ENCODE measurements around the gene CFAP100. TPM values are rescaled to one million over a fixed set of nuclear protein-coding genes. Genes with fewer than 3 reads are reported as not detected.

CFAP100 gene
- polyA plus RNA-seq, 2 donors = not detected

DNA sequence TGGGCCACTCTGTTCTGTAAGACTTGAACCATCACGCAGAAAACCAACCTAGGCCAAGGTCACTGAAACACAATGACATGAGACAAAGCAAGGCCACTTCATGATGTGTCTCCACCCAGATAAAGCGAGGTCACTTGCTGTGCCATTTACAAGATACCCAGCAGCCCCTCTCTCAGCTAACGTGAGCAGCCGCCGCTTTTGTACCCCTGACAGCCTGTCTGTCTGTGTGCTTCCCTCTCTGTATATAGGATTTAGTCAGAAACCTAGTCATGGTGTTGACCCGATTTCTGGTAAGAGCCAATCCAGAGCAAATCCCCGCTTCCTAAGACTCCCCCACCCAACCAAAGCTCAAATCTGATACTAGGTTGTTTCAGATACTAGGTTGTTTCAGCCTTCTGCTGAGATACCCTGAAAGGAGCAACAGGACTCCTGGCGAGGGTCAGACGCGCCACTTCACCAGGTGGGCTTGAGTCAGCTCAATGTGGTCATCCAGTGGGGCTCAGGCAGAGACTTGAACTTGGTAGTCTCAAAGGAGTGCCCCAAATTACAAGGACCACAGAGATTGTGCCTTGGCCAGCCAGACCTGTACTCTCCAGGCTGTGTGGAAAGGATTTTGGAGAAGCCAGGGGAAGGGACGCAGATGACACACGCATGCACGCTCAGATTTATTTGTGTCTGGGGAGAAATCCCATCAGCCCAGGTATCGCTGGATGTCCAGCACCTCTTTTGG, 84.0 kb downstream of the CFAP100 start:
- no peaks in the 10 kb centered on the region for H3K27me3 ChIP-seq (ENCODE audit: control insufficient read depth in 1 of 2, insufficient read depth in 2 of 2, low read length in 2 of 2)
- 96 to 97% methylated on average over 14 of the region's 14 CpGs for WGBS, 2 donors
- no peaks in the 10 kb centered on the region for H3K9me3 ChIP-seq (ENCODE audit: control insufficient read depth in 2 of 2, insufficient read depth in 1 of 2, low read depth in 1 of 2, low read length in 1 of 2)
- no peaks in the 10 kb centered on the region for H3K36me3 ChIP-seq (ENCODE audit: control insufficient read depth in 2 of 2, insufficient read depth in 2 of 2, low read length in 1 of 2)
- no peak overlapping the region for H3K27ac ChIP-seq (ENCODE audit: low read depth in 2 of 2, low read length in 1 of 2)
- no peak overlapping the region for H3K4me3 ChIP-seq (ENCODE audit: low read depth in 1 of 2, low read length in 2 of 2)
- peaks cover 1% of the 10 kb centered on the region in 2 donors for H3K4me1 ChIP-seq (ENCODE audit: control insufficient read depth in 2 of 2, insufficient read depth in 2 of 2, low read length in 1 of 2)

DNA sequence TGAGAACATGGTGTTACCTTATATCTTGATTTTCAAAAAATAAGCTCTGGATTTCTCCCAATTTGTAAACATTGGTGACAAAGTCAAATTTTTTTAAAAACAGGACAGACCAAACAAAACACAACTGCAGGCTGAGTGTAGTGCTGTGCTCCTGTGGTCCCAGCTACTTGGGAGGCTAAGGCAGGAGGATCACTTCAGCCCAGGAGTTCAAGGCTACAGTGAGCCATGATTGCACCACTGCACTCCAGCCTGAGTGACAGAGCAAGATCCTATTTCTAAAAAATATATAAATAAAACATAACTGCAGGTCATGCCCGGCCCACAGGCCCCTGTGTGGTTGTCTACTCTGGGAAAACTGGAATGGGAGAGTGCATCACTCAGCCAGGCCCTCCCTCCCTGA, 84.9 kb downstream of the CFAP100 start:
- no peak overlapping the region for H3K27ac ChIP-seq (ENCODE audit: low read depth in 2 of 2, low read length in 1 of 2)
- H3K27me3 ChIP-seq (ENCODE audit: control insufficient read depth in 1 of 2, insufficient read depth in 2 of 2, low read length in 2 of 2) = no peaks in the 10 kb centered on the region
- no peak overlapping the region for H3K4me3 ChIP-seq (ENCODE audit: low read depth in 1 of 2, low read length in 2 of 2)
- no peaks in the 10 kb centered on the region for H3K9me3 ChIP-seq (ENCODE audit: control insufficient read depth in 2 of 2, insufficient read depth in 1 of 2, low read depth in 1 of 2, low read length in 1 of 2)
- H3K4me1 ChIP-seq (ENCODE audit: control insufficient read depth in 2 of 2, insufficient read depth in 2 of 2, low read length in 1 of 2) = no peaks in the 10 kb centered on the region
- 87 to 89% methylated on average over 1 of the region's 1 CpG for WGBS, 2 donors
- H3K36me3 ChIP-seq (ENCODE audit: control insufficient read depth in 2 of 2, insufficient read depth in 2 of 2, low read length in 1 of 2) = no peaks in the 10 kb centered on the region

DNA sequence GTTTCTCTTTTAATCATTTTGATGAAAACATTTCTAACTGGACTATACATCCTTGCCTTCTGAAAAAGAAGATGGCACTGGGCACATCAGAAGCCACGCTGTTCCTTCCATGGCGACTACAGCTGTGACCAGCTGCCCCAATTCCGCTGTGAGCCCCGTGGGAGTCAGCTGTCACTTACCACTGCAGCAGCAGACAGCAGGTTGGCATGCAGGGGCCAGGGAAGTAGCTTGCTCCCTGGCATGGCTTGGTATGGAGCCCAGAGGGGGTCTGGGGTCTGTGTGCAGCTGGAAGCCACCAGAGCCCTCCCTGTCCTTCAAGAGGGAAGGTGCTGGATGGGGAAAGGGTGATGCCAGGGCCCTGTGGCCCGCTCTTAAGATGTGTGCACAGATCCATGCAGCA, 85.5 kb downstream of the CFAP100 start:
- WGBS, 2 donors = 80 to 84% methylated on average over 5 of the region's 5 CpGs

DNA sequence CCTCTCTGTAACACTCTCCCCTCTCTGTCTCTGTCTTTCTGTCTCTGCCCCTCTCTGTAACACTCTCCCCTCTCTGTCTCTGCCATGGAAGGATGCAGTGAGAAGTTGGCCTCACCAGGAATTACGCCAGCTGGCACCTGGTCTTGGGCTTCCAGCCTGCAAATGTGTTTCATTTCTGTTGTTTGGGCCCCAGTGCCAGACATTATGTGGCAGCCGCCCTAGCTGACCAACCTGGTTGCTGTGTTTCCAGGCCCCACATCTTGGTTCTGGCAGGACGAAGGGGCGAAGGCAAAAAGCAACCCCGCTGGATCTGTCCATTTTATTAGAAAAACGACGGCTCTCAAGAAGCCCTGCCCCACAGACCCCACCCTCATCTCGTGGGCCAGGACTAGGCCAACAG, 86.2 kb downstream of the CFAP100 start:
- Histone ChIP-seq H3K27ac (ENCODE audit: low read depth in 2 of 2, low read length in 1 of 2) (no peak overlapping the region), H3K4me3 (ENCODE audit: low read depth in 1 of 2, low read length in 2 of 2) (no peak overlapping the region), H3K36me3 (ENCODE audit: control insufficient read depth in 2 of 2, insufficient read depth in 2 of 2, low read length in 1 of 2) (no peaks in the 10 kb centered on the region), H3K9me3 (ENCODE audit: control insufficient read depth in 2 of 2, insufficient read depth in 1 of 2, low read depth in 1 of 2, low read length in 1 of 2) (no peaks in the 10 kb centered on the region), H3K4me1 (ENCODE audit: control insufficient read depth in 2 of 2, insufficient read depth in 2 of 2, low read length in 1 of 2) (no peaks in the 10 kb centered on the region), H3K27me3 (ENCODE audit: control insufficient read depth in 1 of 2, insufficient read depth in 2 of 2, low read length in 2 of 2) (no peaks in the 10 kb centered on the region)
- WGBS, 2 donors = 67 to 69% methylated on average over 8 of the region's 8 CpGs

More for the DNA sequence above, 85.5 kb downstream of the CFAP100 start:
- Histone ChIP-seq H3K4me3 (ENCODE audit: low read depth in 1 of 2, low read length in 2 of 2) (no peak overlapping the region), H3K9me3 (ENCODE audit: control insufficient read depth in 2 of 2, insufficient read depth in 1 of 2, low read depth in 1 of 2, low read length in 1 of 2) (no peaks in the 10 kb centered on the region), H3K27ac (ENCODE audit: low read depth in 2 of 2, low read length in 1 of 2) (no peak overlapping the region), H3K27me3 (ENCODE audit: control insufficient read depth in 1 of 2, insufficient read depth in 2 of 2, low read length in 2 of 2) (no peaks in the 10 kb centered on the region), H3K36me3 (ENCODE audit: control insufficient read depth in 2 of 2, insufficient read depth in 2 of 2, low read length in 1 of 2) (no peaks in the 10 kb centered on the region), H3K4me1 (ENCODE audit: control insufficient read depth in 2 of 2, insufficient read depth in 2 of 2, low read length in 1 of 2) (no peaks in the 10 kb centered on the region)

DNA sequence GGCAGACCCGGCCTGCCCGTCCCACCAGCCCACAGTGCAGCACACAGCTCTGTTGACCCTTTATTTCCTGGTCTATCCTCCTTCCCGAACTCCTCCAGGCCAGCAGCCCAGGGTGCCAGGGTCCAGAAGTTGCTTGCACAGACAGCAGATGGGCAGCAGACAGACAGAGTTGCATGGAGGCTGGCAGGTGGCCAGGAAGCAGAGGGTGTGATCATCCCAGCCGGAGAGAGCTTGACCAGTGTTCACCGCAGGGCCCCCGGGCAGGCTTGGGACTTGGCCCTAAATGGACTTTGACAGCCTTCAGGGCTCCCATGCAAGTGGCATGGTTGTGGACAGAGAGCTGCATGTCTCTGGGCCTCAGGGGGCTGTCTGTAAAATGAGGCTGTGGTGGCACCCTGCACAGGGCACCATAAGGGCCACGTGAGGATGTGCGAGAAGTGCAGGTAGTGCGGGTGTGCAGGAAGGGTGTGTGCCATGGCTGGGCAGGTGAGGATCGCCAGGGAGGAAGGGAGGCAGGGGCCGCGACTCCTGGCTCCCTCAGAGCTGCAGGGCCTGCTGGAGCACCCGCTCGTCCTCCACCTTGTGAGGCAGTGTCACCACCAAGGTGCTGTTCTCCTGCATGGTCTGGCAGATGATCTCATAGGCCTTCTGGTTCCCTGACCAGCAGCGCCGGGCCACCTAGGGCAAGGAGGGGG, 87.2 kb downstream of the CFAP100 start:
- no peak overlapping the region for H3K27ac ChIP-seq (ENCODE audit: low read depth in 2 of 2, low read length in 1 of 2)
- no peaks in the 10 kb centered on the region for H3K36me3 ChIP-seq (ENCODE audit: control insufficient read depth in 2 of 2, insufficient read depth in 2 of 2, low read length in 1 of 2)
- H3K27me3 ChIP-seq (ENCODE audit: control insufficient read depth in 1 of 2, insufficient read depth in 2 of 2, low read length in 2 of 2) = no peaks in the 10 kb centered on the region
- H3K4me3 ChIP-seq (ENCODE audit: low read depth in 1 of 2, low read length in 2 of 2) = no peak overlapping the region
- 83 to 85% methylated on average over 16 of the region's 16 CpGs for WGBS, 2 donors
- no peaks in the 10 kb centered on the region for H3K9me3 ChIP-seq (ENCODE audit: control insufficient read depth in 2 of 2, insufficient read depth in 1 of 2, low read depth in 1 of 2, low read length in 1 of 2)
- H3K4me1 ChIP-seq (ENCODE audit: control insufficient read depth in 2 of 2, insufficient read depth in 2 of 2, low read length in 1 of 2) = peaks cover 0 to 2% of the 10 kb centered on the region in 2 donors

DNA sequence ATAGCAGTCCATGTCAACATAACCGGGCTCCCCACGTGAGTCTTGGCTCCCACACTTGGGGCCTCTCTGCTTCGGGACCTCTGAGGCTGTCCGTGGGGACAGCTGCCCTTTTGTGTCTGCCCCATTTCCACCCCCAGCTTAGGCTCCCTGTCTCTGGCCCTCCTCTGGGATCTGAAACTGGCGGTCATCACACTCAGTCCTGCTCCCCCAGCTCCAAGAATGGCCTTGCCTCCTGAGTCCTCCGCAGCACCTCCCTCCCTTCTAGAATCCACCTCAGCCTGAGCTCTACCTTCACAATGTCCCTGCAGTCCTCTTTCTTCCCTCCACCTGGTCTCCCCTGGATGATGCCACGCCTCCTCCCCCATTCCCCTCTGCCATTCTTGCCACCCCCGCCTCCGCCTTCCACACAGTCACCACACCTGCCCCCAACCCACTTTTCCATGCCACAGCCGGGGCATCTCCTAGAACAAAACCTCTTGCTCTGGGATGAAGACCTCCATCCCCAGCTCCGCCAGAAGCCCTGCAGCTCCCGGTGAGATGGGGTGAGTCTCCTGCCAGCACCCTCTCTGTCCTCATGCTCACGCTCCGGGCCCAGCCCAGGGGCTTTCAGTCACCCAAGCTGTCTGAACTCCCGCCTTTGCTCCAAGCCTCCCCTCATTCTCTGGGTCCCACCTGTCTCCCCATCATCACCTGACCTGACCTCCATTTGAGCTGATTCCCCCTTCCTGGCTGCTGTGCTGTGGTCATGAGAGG, 88.0 kb downstream of the CFAP100 start:
- 81 to 95% methylated on average over 15 of the region's 15 CpGs for WGBS, 2 donors
- Histone ChIP-seq H3K4me3 (ENCODE audit: low read depth in 1 of 2, low read length in 2 of 2) (no peak overlapping the region), H3K4me1 (ENCODE audit: control insufficient read depth in 2 of 2, insufficient read depth in 2 of 2, low read length in 1 of 2) (peaks cover 0 to 3% of the 10 kb centered on the region in 2 donors), H3K9me3 (ENCODE audit: control insufficient read depth in 2 of 2, insufficient read depth in 1 of 2, low read depth in 1 of 2, low read length in 1 of 2) (no peaks in the 10 kb centered on the region), H3K36me3 (ENCODE audit: control insufficient read depth in 2 of 2, insufficient read depth in 2 of 2, low read length in 1 of 2) (no peaks in the 10 kb centered on the region), H3K27ac (ENCODE audit: low read depth in 2 of 2, low read length in 1 of 2) (no peak overlapping the region), H3K27me3 (ENCODE audit: control insufficient read depth in 1 of 2, insufficient read depth in 2 of 2, low read length in 2 of 2) (no peaks in the 10 kb centered on the region)

DNA sequence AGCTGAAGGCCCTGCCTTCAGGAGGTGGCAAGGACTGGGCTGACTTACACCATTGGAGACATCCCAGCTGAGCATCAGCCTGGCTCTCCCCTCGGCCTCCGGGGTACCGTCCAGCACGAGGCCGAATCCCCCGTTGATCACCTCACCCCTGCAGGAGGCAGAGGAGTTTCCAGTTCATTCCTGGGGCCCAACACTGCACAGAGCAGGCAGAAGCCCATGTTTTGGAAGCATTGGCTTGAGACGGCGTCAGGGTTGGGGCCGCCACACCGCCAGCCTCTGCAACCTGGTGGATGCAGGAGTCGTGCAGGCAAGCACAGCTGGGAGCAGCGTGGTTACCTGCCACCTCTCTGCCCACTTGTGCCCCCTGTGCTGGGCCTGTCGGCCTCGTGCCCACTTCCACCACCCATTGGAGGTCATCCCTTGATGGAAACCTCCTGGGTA, 88.6 kb downstream of the CFAP100 start:
- Histone ChIP-seq H3K9me3 (ENCODE audit: control insufficient read depth in 2 of 2, insufficient read depth in 1 of 2, low read depth in 1 of 2, low read length in 1 of 2) (no peaks in the 10 kb centered on the region), H3K4me1 (ENCODE audit: control insufficient read depth in 2 of 2, insufficient read depth in 2 of 2, low read length in 1 of 2) (peaks cover 0 to 3% of the 10 kb centered on the region in 2 donors), H3K4me3 (ENCODE audit: low read depth in 1 of 2, low read length in 2 of 2) (no peak overlapping the region), H3K27me3 (ENCODE audit: control insufficient read depth in 1 of 2, insufficient read depth in 2 of 2, low read length in 2 of 2) (no peaks in the 10 kb centered on the region), H3K27ac (ENCODE audit: low read depth in 2 of 2, low read length in 1 of 2) (no peak overlapping the region), H3K36me3 (ENCODE audit: control insufficient read depth in 2 of 2, insufficient read depth in 2 of 2, low read length in 1 of 2) (no peaks in the 10 kb centered on the region)
- 84 to 88% methylated on average over 14 of the region's 14 CpGs for WGBS, 2 donors

DNA sequence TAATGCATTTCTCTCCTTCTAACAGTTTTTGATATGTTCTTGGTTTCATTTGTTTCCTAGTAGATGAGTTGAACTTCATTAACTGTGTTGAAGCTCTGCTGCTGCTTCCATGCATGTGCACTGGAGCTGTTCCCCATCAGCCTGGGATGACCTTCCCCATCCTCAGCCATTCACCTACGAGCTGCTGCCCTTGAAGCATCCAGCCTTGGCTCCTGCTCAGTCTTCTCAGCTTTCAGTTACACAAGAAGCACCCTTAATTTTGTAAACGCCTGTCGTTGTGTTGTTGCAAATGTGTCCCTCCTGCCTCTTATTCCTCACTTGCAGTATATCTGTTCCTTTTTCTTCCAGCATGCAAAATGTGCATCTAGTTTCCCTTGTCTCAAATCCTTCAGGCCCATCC, 89.4 kb downstream of the CFAP100 start:
- Histone ChIP-seq H3K9me3 (ENCODE audit: control insufficient read depth in 2 of 2, insufficient read depth in 1 of 2, low read depth in 1 of 2, low read length in 1 of 2) (no peaks in the 10 kb centered on the region), H3K4me1 (ENCODE audit: control insufficient read depth in 2 of 2, insufficient read depth in 2 of 2, low read length in 1 of 2) (peaks cover 0 to 3% of the 10 kb centered on the region in 2 donors), H3K27me3 (ENCODE audit: control insufficient read depth in 1 of 2, insufficient read depth in 2 of 2, low read length in 2 of 2) (no peaks in the 10 kb centered on the region), H3K4me3 (ENCODE audit: low read depth in 1 of 2, low read length in 2 of 2) (no peak overlapping the region), H3K27ac (ENCODE audit: low read depth in 2 of 2, low read length in 1 of 2) (no peak overlapping the region), H3K36me3 (ENCODE audit: control insufficient read depth in 2 of 2, insufficient read depth in 2 of 2, low read length in 1 of 2) (no peaks in the 10 kb centered on the region)
- WGBS, 2 donors = 83% methylated on average over 3 of the region's 3 CpGs

DNA sequence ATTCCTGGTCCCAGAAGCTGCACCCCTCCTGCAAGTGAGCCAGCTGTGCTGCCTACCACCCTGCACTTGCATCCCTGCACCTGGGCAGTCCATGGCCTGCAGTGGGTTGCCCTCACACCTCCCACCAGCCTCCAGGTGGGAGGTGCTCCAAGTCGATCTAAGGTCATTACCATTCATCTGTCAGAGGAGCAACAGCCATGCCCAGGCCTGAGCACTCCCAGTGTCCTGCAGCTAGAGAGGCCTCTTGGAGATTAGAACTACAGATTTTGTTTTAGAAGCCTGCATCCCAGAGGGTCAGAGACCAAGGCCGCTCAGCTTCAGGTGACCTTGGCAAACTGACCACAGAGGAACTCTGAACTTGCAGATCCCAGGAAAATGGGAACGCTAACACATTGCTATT, 90.0 kb downstream of the CFAP100 start:
- no peak overlapping the region for H3K27ac ChIP-seq (ENCODE audit: low read depth in 2 of 2, low read length in 1 of 2)
- WGBS, 2 donors = 79 to 80% methylated on average over 3 of the region's 3 CpGs
- H3K4me3 ChIP-seq (ENCODE audit: low read depth in 1 of 2, low read length in 2 of 2) = no peak overlapping the region
- H3K9me3 ChIP-seq (ENCODE audit: control insufficient read depth in 2 of 2, insufficient read depth in 1 of 2, low read depth in 1 of 2, low read length in 1 of 2) = no peaks in the 10 kb centered on the region
- H3K4me1 ChIP-seq (ENCODE audit: control insufficient read depth in 2 of 2, insufficient read depth in 2 of 2, low read length in 1 of 2) = peaks cover 0 to 3% of the 10 kb centered on the region in 2 donors
- H3K36me3 ChIP-seq (ENCODE audit: control insufficient read depth in 2 of 2, insufficient read depth in 2 of 2, low read length in 1 of 2) = no peaks in the 10 kb centered on the region
- H3K27me3 ChIP-seq (ENCODE audit: control insufficient read depth in 1 of 2, insufficient read depth in 2 of 2, low read length in 2 of 2) = no peaks in the 10 kb centered on the region
